Stimulated activated CD4-positive, alpha-beta T cell treated with anti-CD3 and anti-CD28 coated beads, Interleukin-1b, Interleukin-23, amount 100 ng/mL, for 24 hours (primary cell): ENCODE results near the gene RNF167.

Experiments used
- DNase-seq, 4 experiments: peaks; one replicate each; pipeline ENCODE4 v3.0.0-alpha.2; 2020; ENCODE audit warnings: low read depth in 4 of 4, low spot score in 1 of 4

RNF167 gene

DNA sequence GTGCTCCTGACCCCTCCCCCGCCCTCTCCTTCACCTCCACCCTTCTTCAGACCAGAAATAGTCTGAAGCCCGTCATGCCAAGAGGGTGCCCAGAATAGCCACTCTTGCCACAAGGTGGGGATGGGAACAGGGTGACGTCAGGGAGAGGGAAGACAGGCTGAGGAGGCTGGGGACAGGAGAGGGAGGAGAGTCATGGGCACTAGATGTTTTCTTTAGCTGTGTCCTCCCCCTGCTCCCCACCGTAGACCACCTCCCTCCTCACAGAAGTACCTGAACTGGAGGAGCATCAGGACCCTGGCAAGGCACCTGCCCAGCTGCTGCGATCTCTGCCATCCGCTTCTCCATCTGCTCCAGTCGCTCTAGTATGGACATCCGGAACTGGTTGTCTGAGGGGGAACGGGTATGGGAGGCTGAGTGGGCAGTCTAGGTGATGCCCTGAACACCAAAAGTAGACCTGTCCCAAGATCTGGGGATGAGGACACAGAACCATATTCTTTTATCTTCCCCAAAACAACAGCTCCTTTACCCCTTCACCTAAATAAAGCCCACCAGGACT is 34.1 kb downstream of the RNF167 start:
- no peak for DNase-seq

DNA sequence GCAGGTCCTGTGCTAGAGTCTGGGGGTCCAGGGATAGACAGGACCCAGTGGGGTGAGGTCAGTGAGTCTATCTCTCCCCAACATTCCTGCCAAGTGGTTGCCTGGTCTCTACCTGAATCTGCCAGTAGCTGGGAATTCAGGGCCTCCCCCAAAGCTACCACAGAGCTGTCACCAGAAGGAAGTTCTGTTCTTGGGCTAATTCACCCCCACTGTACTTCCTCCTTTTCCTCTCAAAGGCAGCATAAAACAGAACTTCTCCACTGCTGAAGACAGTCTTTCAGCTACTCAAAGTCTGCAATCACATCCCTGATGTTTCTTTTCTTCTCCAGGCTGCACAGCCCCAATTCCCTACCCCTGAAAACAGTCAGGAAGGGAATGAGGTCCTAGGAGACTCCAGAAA is 38.7 kb downstream of the RNF167 start:
- DNase-seq: no peak

DNA sequence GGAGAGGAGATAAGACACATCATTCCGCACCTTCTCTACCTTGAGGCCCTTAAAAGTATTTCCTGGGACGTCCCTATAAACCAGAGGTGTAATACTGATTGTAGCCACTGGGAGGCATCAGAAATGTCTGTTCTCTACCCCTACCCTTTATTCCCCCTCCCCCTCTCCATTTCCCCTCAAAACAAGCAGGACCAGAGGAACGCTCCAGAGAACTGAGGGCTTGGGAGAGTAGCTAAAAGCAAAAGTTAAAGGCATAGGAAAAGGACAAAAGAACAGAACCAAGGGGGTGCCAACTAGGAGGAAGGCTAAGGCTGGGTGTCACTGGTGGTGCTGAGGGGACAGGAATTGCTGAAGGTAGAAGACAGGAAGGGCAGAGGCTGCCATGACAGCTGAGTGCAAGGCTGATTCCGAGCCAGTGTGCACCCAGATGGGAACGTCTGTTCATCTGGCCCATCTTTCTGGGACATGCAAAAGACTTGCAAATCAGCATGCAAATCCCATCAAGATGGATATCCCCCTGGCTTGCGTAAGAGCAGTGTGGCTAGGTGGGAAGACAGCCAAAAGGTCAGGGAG is 40.7 kb downstream of the RNF167 start:
- peak in 1 of 4 experiments; percentile 36 for DNase-seq

DNA sequence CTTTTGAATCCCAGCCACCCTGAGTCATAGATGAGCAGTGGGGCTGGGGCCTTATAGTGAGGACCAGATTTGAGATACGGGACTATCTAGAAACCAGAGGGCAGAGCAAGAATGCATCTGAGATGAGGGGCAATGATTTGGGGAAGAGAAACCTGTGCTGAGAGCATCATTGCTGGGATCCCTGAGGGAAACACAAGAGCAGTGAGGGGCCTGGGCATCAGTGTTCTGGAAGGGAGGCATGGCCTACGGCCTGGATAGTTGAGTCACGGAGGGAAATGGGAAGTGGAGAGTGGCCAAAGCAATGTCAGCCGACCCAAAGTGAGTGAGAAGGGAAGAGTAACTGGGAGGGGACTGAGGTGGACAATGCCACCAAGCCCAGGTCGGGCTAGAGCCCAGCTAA is 42.2 kb downstream of the RNF167 start:
- DNase-seq: no peak

DNA sequence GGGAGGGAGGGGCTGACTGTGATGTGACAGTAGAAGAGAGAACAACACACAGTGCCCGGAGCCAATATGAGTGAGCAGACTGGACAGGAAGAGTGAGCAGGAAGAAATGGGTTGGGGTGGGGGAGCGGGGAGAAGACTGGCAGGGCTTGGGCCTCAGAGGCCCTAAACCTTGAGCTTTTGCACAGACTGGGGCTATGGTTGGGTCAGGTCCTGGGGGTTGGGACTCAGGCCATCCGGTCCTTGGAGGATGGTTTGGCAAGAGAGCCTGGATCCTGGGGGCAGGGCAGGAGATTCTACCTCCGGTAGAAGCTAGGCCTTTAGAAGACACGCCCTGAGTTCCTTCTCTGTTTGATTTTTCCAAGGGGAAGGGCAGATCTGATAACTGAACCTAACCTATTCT is 46.3 kb downstream of the RNF167 start:
- DNase-seq: no peak

DNA sequence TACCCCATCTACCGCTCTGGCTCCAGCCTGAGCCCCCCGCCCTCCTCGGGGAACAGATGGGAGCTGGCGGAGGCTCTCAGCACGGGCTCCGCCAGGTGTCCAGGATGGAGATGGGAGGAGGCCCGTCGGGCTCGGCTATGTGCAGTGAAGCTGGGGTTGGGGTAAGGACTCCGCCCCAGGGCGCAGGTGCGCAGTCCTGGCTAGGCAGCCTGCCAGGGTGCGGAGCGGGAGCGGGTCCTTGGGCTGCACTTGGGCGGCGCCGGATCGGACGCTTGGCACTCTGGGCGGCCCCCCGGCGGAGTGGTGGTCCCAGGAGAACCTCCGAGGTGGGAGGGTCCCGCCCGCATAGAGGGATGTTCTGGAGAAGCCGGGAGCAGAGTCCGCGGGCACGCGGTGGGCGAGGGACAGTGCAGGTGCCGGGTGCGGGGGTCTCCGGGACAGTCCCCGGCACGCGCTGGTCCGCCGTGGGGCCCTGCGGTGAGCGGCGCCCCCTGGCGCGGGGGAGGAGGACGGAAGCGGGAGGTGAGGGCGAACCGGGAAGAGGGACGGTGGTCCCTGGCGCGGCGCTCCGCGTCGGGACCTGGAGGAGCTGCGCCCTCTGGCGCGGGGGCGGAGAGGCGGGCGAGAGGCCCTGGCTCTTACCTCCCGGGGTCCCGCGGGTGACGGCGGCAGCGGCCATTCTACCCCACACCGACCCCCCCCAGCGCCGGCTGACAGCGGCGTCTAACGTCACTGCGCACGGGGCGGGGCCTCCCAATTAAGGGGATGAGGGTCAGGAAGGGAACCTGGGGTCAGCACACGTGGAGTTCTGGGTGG is 47.1 kb downstream of the RNF167 start, which contains the start of gene CAMTA2:
CAMTA2 (minus strand) TSS at position 725 of the 816 bp plus-strand sequence. CDS start 1,453 bp downstream, outside the sequence.
- peak; percentile 80 to 88 (median 86) for DNase-seq

DNA sequence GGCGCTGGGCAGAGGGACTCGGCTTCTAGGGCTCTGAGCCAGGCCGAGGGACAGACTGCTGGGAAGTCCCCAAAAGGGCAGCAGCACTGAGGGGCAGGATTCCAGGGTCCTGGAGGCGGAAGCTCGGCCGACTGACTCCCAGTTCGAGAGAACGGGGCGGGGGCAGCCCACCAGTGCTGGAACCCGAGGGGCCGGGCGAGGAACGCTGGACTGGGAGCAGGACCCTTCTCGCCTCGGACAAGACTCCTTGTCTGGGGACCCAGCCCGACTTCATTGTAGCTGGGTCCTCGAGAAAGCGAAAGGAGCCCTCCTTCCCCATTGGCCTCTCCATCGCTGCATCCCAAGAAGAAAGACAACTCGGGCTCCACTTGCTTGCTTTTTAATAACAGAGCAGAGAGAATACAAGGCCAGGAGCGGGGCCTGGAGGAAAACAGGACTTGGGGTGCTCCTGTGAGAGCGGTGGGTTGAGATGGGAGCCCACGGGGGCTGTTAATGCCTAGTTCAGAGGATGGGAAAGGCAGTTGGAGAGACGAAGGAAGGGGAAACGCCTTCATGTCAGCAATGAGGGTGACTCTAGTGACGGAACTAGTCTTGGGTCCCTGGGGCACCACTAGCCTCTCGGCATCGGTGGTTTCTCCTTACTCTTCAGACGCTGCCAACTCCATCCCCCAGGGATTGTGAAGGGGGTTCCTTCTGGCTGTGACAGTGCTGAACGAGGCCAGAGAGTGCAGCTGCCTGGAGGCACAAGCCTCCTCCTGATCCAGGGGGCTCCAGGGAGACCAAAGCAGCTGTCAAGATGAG is 47.9 kb downstream of the RNF167 start:
- no peak for DNase-seq

DNA sequence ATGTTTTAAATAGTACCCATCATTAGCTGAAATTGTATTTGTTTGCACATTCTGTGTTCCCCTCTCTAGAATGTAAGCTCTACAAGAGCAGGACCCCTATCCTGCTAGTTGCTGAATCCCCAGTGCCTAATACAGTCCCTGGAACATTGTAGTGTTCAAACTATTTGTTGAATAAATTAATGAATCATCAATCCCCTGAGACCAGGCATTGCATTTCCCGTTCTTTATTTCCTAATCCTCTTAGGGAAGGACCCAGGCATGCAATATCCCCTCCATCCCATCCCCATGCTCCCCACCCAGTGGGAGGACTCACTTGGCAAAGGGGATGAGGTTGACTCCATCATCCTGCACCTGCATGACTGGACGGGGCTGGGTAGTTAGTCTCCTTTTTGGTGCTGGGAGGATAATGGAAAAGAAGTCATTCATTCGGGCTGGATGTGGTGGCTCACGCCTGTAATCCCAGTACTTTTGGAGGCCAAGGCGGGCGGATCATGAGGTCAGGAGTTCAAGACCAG is 54.1 kb downstream of the RNF167 start:
- no peak for DNase-seq
